Testis (tissue), 3 donors: ENCODE results near the gene MBNL3. TPM values are rescaled to one million over a fixed set of nuclear protein-coding genes. Genes with fewer than 3 reads are reported as not detected.

Experiments
- DNase-seq: peaks from one replicate; pipeline ENCODE4 v3.0.0-alpha.2; 2019
- H3K27ac ChIP-seq, 2 donors: fragments of 200-600 bp; sonication (generic); one replicate each; pipeline ENCODE4 v1.5.1; 2019
- H3K27me3 ChIP-seq: fragments of 200-600 bp; sonication (generic); one replicate; pipeline ENCODE4 v1.5.1; 2019
- H3K36me3 ChIP-seq: fragments of 200-600 bp; sonication (generic); one replicate; pipeline ENCODE4 v1.5.1; 2017; ENCODE audit warnings: low read depth; ENCODE audit errors: missing control alignments
- H3K4me1 ChIP-seq: fragments of 200-600 bp; sonication (generic); one replicate; pipeline ENCODE4 v1.5.1; 2019
- H3K4me3 ChIP-seq, 2 donors: fragments of 200-600 bp; sonication (generic); one replicate each; pipeline ENCODE4 v1.5.1; 2017 to 2019
- H3K9me3 ChIP-seq: fragments of 200-600 bp; sonication (generic); one replicate; pipeline ENCODE4 v1.5.1; 2017
- POLR2A ChIP-seq: fragments of 450-650 bp; IDR thresholded peaks from one replicate; pipeline ENCODE4 v1.6.1; 2017; ENCODE audit warnings: antibody characterized with exemption, mild to moderate bottlenecking, moderate library complexity
- WGBS, 2 donors: methylation state at CpG; one replicate each; pipeline ENCODE4 v1.1.5; 2018; 5-methylcytosine and 5-hydroxymethylcytosine counted together
- intact Hi-C: fragments of 100-400 bp; cut with DNase I; formaldehyde crosslinking; loops from one replicate; pipeline ENCODE4 v1.15.1; 2023; ENCODE audit warnings: low total_unique reads
- polyA plus RNA-seq: library from polyadenylated mRNA; stranded (reverse); fragments of 350-450 nt; fragmentation: Illumina TruSeq; extraction: RNeasy Lipid Tissue Mini Kit (QIAGEN cat#74804); gene quantifications from one replicate; pipeline ENCODE4 v1.2.3, GENCODE V29; 2014; ENCODE audit warnings: low read depth, low replicate concordance; ENCODE audit not compliant: insufficient read depth
- total RNA-seq, 2 donors: library from RNA; depleted of rRNA; stranded (reverse); fragments of >200 nt; gene quantifications; one replicate each; pipeline ENCODE4 v1.2.3, GENCODE V29; 2016
- TF ChIP-seq, protein P1 (sequence below), 3 experiments: fragments of 450-650 bp in 2 of 3; fragments of 200-600 bp in 1 of 3; sonication (generic) in 1 of 3; IDR thresholded peaks; one replicate each; pipeline ENCODE4 v1.5.1; 2016 to 2019; ENCODE audit warnings: antibody characterized with exemption in 3 of 3, mild to moderate bottlenecking in 2 of 3, moderate library complexity in 1 of 3

The MBNL3 gene
- total and polyA plus RNA-seq, 3 donors from 2014 or later: 86.5 to 319 (median 175) TPM

DNA sequence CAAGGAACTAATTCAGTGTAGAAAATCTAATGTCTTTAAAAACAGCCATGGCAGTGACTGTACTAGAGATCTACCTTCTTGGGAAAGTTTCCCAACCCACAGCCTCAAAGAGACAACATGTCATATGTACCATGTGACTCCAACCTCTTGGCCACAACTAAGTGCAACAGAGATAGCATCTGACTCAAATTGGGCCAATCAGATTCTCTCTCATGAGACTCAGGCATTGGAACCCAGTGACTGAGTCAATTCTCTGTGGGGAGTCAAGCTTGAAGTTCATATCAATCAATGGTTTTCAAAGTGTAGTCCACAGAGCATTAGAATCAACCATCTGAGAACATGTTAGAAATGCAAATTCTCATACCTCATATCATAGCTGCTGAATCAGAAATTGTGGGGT, 123.3 kb downstream of the MBNL3 start:
- DNase-seq: no peak
- Histone ChIP-seq H3K27me3 (no peaks in the 10 kb centered on the region), H3K9me3 (no peaks in the 10 kb centered on the region), H3K4me1 (no peaks in the 10 kb centered on the region), H3K36me3 (no peaks in the 10 kb centered on the region), H3K4me3 (no peak overlapping the region), H3K27ac (no peak overlapping the region)
- intact Hi-C loops: no loop called here
- TF ChIP-seq, protein P1, sequence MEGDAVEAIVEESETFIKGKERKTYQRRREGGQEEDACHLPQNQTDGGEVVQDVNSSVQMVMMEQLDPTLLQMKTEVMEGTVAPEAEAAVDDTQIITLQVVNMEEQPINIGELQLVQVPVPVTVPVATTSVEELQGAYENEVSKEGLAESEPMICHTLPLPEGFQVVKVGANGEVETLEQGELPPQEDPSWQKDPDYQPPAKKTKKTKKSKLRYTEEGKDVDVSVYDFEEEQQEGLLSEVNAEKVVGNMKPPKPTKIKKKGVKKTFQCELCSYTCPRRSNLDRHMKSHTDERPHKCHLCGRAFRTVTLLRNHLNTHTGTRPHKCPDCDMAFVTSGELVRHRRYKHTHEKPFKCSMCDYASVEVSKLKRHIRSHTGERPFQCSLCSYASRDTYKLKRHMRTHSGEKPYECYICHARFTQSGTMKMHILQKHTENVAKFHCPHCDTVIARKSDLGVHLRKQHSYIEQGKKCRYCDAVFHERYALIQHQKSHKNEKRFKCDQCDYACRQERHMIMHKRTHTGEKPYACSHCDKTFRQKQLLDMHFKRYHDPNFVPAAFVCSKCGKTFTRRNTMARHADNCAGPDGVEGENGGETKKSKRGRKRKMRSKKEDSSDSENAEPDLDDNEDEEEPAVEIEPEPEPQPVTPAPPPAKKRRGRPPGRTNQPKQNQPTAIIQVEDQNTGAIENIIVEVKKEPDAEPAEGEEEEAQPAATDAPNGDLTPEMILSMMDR (IDR thresholded peaks at IDR 0.05): no peak
- no peak for TF ChIP-seq POLR2A

DNA sequence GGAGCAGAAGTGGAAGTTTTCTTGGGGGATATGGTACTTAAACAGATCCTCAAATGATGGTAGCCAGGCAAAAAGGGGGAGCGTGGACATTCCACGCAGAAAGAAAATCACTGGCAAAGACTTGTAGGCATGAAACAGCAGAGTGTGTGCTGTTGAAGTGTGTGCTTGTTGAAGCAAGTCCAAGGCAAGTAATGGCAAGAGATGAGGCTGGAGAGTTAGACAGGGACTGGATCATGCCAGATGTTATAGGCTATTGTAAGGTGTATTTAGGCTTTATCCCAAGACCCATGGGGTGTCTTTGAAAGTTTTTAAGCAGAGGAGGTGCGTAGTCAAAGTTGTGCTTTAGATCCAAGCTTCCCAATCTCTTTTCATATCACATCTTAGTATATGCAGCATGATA, 124.5 kb downstream of the MBNL3 start:
- Histone ChIP-seq H3K27me3 (no peaks in the 10 kb centered on the region), H3K4me3 (no peak overlapping the region), H3K36me3 (no peaks in the 10 kb centered on the region), H3K9me3 (no peaks in the 10 kb centered on the region), H3K4me1 (no peaks in the 10 kb centered on the region), H3K27ac (no peak overlapping the region)
- no peak for TF ChIP-seq POLR2A
- TF ChIP-seq, protein P1 (IDR thresholded peaks at IDR 0.05): no peak
- 91 to 92% methylated on average over 3 of the region's 3 CpGs for WGBS, 2 donors
- DNase-seq: no peak
- intact Hi-C loops: no loop called here

DNA sequence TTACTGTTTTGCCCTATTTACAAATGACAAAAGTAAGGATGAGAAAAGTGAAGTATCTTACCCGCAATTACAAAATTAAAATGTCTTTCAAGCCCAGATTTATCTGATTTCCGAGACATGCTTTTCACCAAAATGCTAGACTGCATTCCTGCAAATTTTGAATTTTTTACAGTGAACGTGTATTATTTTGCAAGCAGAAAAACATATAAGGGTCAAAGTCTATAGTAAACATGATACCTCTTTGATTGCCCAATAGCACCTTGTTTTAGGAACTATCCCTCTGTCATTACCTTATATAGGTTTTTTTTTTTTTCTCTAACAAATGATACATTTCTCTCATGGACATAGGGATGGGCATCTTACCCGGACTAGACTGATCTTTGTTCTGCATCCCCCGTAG, 135.4 kb downstream of the MBNL3 start:
- no peak for TF ChIP-seq POLR2A
- TF ChIP-seq, protein P1 (IDR thresholded peaks at IDR 0.05): no peak
- intact Hi-C loops: no loop called here
- H3K9me3 ChIP-seq: no peaks in the 10 kb centered on the region
- DNase-seq: no peak
- WGBS, 2 donors: 91 to 98% methylated on average over 5 of the region's 5 CpGs
- no peak overlapping the region for H3K27ac ChIP-seq
- no peak overlapping the region for H3K4me3 ChIP-seq
- H3K36me3 ChIP-seq: no peaks in the 10 kb centered on the region
- H3K4me1 ChIP-seq: no peaks in the 10 kb centered on the region
- H3K27me3 ChIP-seq: no peaks in the 10 kb centered on the region

DNA sequence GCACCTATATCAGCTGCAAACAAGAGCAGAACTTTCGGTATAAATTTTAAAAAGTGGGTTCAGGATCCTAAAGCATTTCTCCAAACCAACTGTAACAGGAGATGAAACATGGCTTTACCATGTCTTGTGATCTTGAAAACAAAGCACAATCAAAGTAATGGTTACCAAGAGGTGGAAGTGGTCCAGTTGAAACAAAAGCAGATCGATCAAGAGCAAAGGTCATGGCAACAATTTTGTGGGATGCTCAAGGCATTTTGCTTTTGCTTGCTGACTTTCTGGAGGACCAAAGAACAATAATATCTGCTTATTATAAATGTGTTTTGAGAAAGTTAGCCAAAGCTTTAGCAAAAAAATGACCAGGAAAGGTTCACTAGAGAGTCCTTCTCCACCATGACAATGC, 152.7 kb downstream of the MBNL3 start:
- WGBS, 2 donors: 79 to 97% methylated on average over 2 of the region's 2 CpGs
- Histone ChIP-seq H3K27ac (no peak overlapping the region), H3K9me3 (no peaks in the 10 kb centered on the region), H3K4me3 (no peak overlapping the region), H3K4me1 (no peaks in the 10 kb centered on the region), H3K27me3 (no peaks in the 10 kb centered on the region), H3K36me3 (no peaks in the 10 kb centered on the region)
- TF ChIP-seq, protein P1 (IDR thresholded peaks at IDR 0.05): no peak
- no peak for TF ChIP-seq POLR2A
- intact Hi-C loops: no loop called here
- no peak for DNase-seq

DNA sequence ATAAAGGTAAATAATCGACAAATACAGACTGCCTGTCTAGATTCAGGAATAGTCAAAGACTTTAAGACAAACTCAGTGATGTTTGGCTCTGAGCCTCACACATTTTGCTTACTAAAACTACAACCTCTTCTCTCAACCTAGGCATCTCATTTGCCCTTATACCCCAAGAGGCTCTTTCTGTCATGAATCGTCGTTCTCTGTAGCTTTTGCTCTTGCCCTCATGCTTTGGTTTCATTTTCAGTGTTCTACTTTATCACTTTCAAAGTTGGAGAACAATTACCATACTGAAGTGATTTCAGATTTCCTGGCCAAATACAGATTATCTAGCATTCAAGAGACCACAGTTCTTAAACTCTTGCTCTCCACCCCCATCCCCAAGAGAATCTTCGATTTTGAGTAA, 155.5 kb downstream of the MBNL3 start:
- Histone ChIP-seq H3K27me3 (no peaks in the 10 kb centered on the region), H3K4me3 (no peak overlapping the region), H3K4me1 (no peaks in the 10 kb centered on the region), H3K9me3 (no peaks in the 10 kb centered on the region), H3K36me3 (no peaks in the 10 kb centered on the region), H3K27ac (no peak overlapping the region)
- intact Hi-C loops: no loop called here
- no peak for DNase-seq
- WGBS, 2 donors: 57 to 82% methylated on average over 4 of the region's 4 CpGs
- TF ChIP-seq, protein P1 (IDR thresholded peaks at IDR 0.05): no peak
- TF ChIP-seq POLR2A: no peak
